Peyer's patch (tissue), 4 donors: ENCODE data around the gene VMO1. TPM values are rescaled to one million over a fixed set of nuclear protein-coding genes. Genes with fewer than 3 reads are reported as not detected.

Experiments
- DNase-seq, 3 donors: peaks; one replicate each; pipeline ENCODE4 v3.0.0-alpha.2; 2017 to 2019
- H3K27ac ChIP-seq, 4 donors: fragments of 200-600 bp; sonication (generic); one replicate each; pipeline ENCODE4 v1.5.1; 2016 to 2019
- H3K27me3 ChIP-seq, 2 donors: fragments of 200-600 bp; sonication (generic); one replicate each; pipeline ENCODE4 v1.5.1; 2019
- H3K36me3 ChIP-seq, 3 donors: fragments of 200-600 bp; sonication (generic); one replicate each; pipeline ENCODE4 v1.5.1; 2016 to 2019
- H3K4me1 ChIP-seq, 4 donors: fragments of 200-600 bp; sonication (generic); one replicate each; pipeline ENCODE4 v1.5.1; 2016 to 2019
- H3K4me3 ChIP-seq, 4 donors: fragments of 200-600 bp; sonication (generic); 1 replicate in 3 of 4; 2 replicates in 1 of 4; pipeline ENCODE4 v1.5.1; 2016 to 2019; ENCODE audit warnings: mild to moderate bottlenecking in 1 of 4
- H3K9me3 ChIP-seq, 4 donors: fragments of 200-600 bp; sonication (generic); one replicate each; pipeline ENCODE4 v1.5.1; 2016 to 2019; ENCODE audit warnings: mild to moderate bottlenecking in 1 of 4
- CTCF ChIP-seq, 6 experiments: fragments of 450-650 bp in 4 of 6; fragments of 200-600 bp in 2 of 6; sonication (generic) in 1 of 6; IDR thresholded peaks; one replicate each; pipeline ENCODE4 v1.5.1; 2017 to 2019; ENCODE audit warnings: antibody characterized with exemption in 6 of 6, mild to moderate bottlenecking in 3 of 6, moderate library complexity in 1 of 6
- POLR2A ChIP-seq, 2 donors: fragments of 450-650 bp; IDR thresholded peaks; one replicate each; pipeline ENCODE4 v1.5.1; 2017; ENCODE audit warnings: antibody characterized with exemption in 2 of 2, mild to moderate bottlenecking in 2 of 2, moderate library complexity in 2 of 2
- total RNA-seq, 4 donors: library from RNA; depleted of rRNA; stranded (reverse); fragments of >200 nt; gene quantifications; one replicate each; pipeline ENCODE4 v1.1.0, GENCODE V29; 2016

Gene VMO1
- total RNA-seq, 4 donors from 2014 or later = 3.8 TPM; not detected in 3

GRCh38 chr17:4740025-4740351 lies 46.2 kb downstream of the VMO1 start:
- no peak for TF ChIP-seq POLR2A (IDR thresholded peaks at IDR 0.05)
- no peak for TF ChIP-seq CTCF (IDR thresholded peaks at IDR 0.05)
- H3K4me1 ChIP-seq = peaks cover 0 to 5% (median 0%) of the 10 kb centered on the region in 4 donors
- no peak for DNase-seq
- no peaks in the 10 kb centered on the region for H3K9me3 ChIP-seq
- no peaks in the 10 kb centered on the region for H3K27me3 ChIP-seq
- peaks cover 0 to 2% (median 0%) of the 10 kb centered on the region in 3 donors for H3K36me3 ChIP-seq
- H3K4me3 ChIP-seq = peak overlapping the region; percentile 55 to 83 (median 77)
- H3K27ac ChIP-seq = peak overlapping the region in 3 of 4 donors; percentile 61 to 83 (median 66)

- Histone ChIP-seq H3K27me3 (no peaks in the 10 kb centered on the region), H3K4me1 (peaks cover 0 to 4% (median 0%) of the 10 kb centered on the region in 4 donors), H3K4me3 (peak within 1 kb of the TSS; percentile 55 to 83 (median 77)), H3K9me3 (no peaks in the 10 kb centered on the region), H3K27ac (peak within 1 kb of the TSS; percentile 61 to 83 (median 68)), H3K36me3 (peaks cover 0 to 9% (median 0%) of the 10 kb centered on the region in 3 donors)
- peak; percentile 71 to 89 (median 85) for DNase-seq
- peak; percentile 41 to 59 for TF ChIP-seq POLR2A (IDR thresholded peaks at IDR 0.05)
- TF ChIP-seq CTCF (IDR thresholded peaks at IDR 0.05) = no peak
Measured at GRCh38 chr17:4739122-4740024, 46.8 kb downstream of the VMO1 start, which contains the start of the genes CXCL16 and ZMYND15. Gene CXCL16 (minus strand): TSS chr17:4739928. CDS start chr17:4739339, 589 bp downstream. Gene ZMYND15 (plus strand): TSS chr17:4739833. CDS start chr17:4740549, 716 bp downstream.

- Histone ChIP-seq H3K27me3 (no peaks in the 10 kb centered on the region), H3K4me1 (peaks cover 0 to 7% (median 2%) of the 10 kb centered on the region in 4 donors), H3K9me3 (no peaks in the 10 kb centered on the region), H3K27ac (peak overlapping the region; percentile 61 to 83 (median 68)), H3K4me3 (peak overlapping the region; percentile 55 to 83 (median 77)), H3K36me3 (peaks cover 0 to 9% (median 0%) of the 10 kb centered on the region in 3 donors)
- peak; percentile 28 to 70 (median 67) for DNase-seq
- TF ChIP-seq POLR2A (IDR thresholded peaks at IDR 0.05) (peak in 1 of 2 donors; percentile 13), CTCF (IDR thresholded peaks at IDR 0.05) (no peak)
Measured at GRCh38 chr17:4738136-4739121, 47.7 kb downstream of the VMO1 start.

GRCh38 chr17:4735876-4736651 lies 50.1 kb downstream of the VMO1 start:
- Histone ChIP-seq H3K4me1 (peaks cover 0 to 15% (median 10%) of the 10 kb centered on the region in 4 donors), H3K27ac (peak overlapping the region in 3 of 4 donors; percentile 3 to 29 (median 17))

More at GRCh38 chr17:4735876-4736651, 50.1 kb downstream of the VMO1 start:
- Histone ChIP-seq H3K9me3 (no peaks in the 10 kb centered on the region), H3K27me3 (no peaks in the 10 kb centered on the region), H3K36me3 (peaks cover 0 to 9% (median 0%) of the 10 kb centered on the region in 3 donors), H3K4me3 (no peak overlapping the region)
- no peak for TF ChIP-seq CTCF (IDR thresholded peaks at IDR 0.05)
- TF ChIP-seq POLR2A (IDR thresholded peaks at IDR 0.05) = no peak
- no peak for DNase-seq

Other genes starting within 250 kb of the VMO1 start
- 100 to 1,000 TPM in 2 of 4 donors, 10 to 100 TPM in 2; 27.1 to 244 (median 91.2) TPM for gene MYBBP1A, start 231.0 kb downstream of the VMO1 start, total RNA-seq
- gene GGT6, start 225.8 kb downstream of the VMO1 start, total RNA-seq = 100 to 1,000 TPM in 2 of 4 donors, 10 to 100 TPM in 2; 26.4 to 199 (median 119) TPM
- 1 to 10 TPM in 1 of 4 donors, not detected in 3; 1.2 TPM for gene SMTNL2, start 201.8 kb downstream of the VMO1 start, total RNA-seq
- gene ALOX15, start 144.7 kb downstream of the VMO1 start, total RNA-seq = not detected
- 10 to 100 TPM; 21.2 to 34.9 (median 31.4) TPM for gene PELP1, start 82.2 kb downstream of the VMO1 start, total RNA-seq
- gene ARRB2, start 75.7 kb downstream of the VMO1 start, total RNA-seq = 100 to 1,000 TPM in 1 of 4 donors, 10 to 100 TPM in 3; 59.2 to 163 (median 73.8) TPM
- gene MED11, start 54.9 kb downstream of the VMO1 start, total RNA-seq = 10 to 100 TPM; 32.1 to 44.6 (median 41.8) TPM
- gene ZMYND15, start 46.5 kb downstream of the VMO1 start, total RNA-seq = 1 to 10 TPM in 3 of 4 donors, not detected in 1; 2.1 to 5.6 (median 4.0) TPM
- gene CXCL16, start 46.4 kb downstream of the VMO1 start, total RNA-seq = 10 to 100 TPM; 24.8 to 33.1 (median 28.0) TPM
- gene TM4SF5, start 14.5 kb downstream of the VMO1 start, total RNA-seq = 100 to 1,000 TPM in 2 of 4 donors, 10 to 100 TPM in 1, not detected in 1; 75.3 to 171 (median 163) TPM
- 10 to 100 TPM in 2 of 4 donors, 1 to 10 TPM in 1, not detected in 1; 5.4 to 28.2 (median 23.6) TPM for gene GLTPD2, start 2.6 kb upstream of the VMO1 start, total RNA-seq
- gene PSMB6, start 9.8 kb upstream of the VMO1 start, total RNA-seq = 100 to 1,000 TPM in 2 of 4 donors, 10 to 100 TPM in 2; 51.4 to 155 (median 107) TPM
- 10 to 100 TPM; 14.4 to 33.8 (median 26.6) TPM for gene PLD2, start 20.8 kb upstream of the VMO1 start, total RNA-seq
- 100 to 1,000 TPM; 111 to 278 (median 223) TPM for gene MINK1, start 47.0 kb upstream of the VMO1 start, total RNA-seq
- gene C17orf107, start 113.2 kb upstream of the VMO1 start, total RNA-seq = 1 to 10 TPM in 2 of 4 donors, under 1 TPM in 2; 0.66 to 5.0 (median 1.5) TPM
- not detected for gene CHRNE, start 116.7 kb upstream of the VMO1 start, total RNA-seq
- gene GP1BA, start 145.9 kb upstream of the VMO1 start, total RNA-seq = not detected
- gene SLC25A11, start 153.7 kb upstream of the VMO1 start, total RNA-seq = 10 to 100 TPM; 30.5 to 84.1 (median 60.4) TPM
- 10 to 100 TPM; 57.8 to 92.1 (median 78.9) TPM for gene RNF167, start 153.9 kb upstream of the VMO1 start, total RNA-seq
- 1,000 to 10,000 TPM in 1 of 4 donors, 100 to 1,000 TPM in 3; 530 to 1,064 (median 855) TPM for gene PFN1, start 162.2 kb upstream of the VMO1 start, total RNA-seq
- 10 to 100 TPM in 3 of 4 donors, 1 to 10 TPM in 1; 7.4 to 27.7 (median 20.6) TPM for gene ENO3, start 164.8 kb upstream of the VMO1 start, total RNA-seq
- 10 to 100 TPM; 34.2 to 85.0 (median 48.9) TPM for gene SPAG7, start 181.5 kb upstream of the VMO1 start, total RNA-seq
- gene CAMTA2, start 201.3 kb upstream of the VMO1 start, total RNA-seq = 100 to 1,000 TPM in 1 of 4 donors, 10 to 100 TPM in 3; 42.4 to 124 (median 88.7) TPM
- gene INCA1, start 211.2 kb upstream of the VMO1 start, total RNA-seq = 1 to 10 TPM in 1 of 4 donors, not detected in 3; 2.4 TPM
- gene KIF1C, start 211.6 kb upstream of the VMO1 start, total RNA-seq = 100 to 1,000 TPM in 3 of 4 donors, 10 to 100 TPM in 1; 91.4 to 141 (median 116) TPM
- 10 to 100 TPM in 3 of 4 donors, not detected in 1; 12.9 to 50.8 (median 45.3) TPM for gene SLC52A1, start 249.1 kb upstream of the VMO1 start, total RNA-seq